HEK293 (cell line): Measurements from ENCODE around the gene PPP1R36.

ENCODE experiments used
- CTCF ChIA-PET: fragments of 350-600 bp; formaldehyde crosslinking; extraction: SDS; loops from one replicate; lab custom pipeline; 2021; ENCODE audit warnings: antibody characterized with exemption; lab: Yijun Ruan, JAX
- POLR2A ChIA-PET: fragments of 300-600 bp; formaldehyde crosslinking; extraction: SDS; loops from one replicate; lab custom pipeline; 2020; ENCODE audit warnings: antibody characterized with exemption, inconsistent platforms; lab: Yijun Ruan, JAX
- H3K27ac ChIP-seq: fragments of 200-500 bp; sonication (Bioruptor generic); 2 replicates; pipeline ENCODE4 v1.5.1; 2014; ENCODE audit warnings: low read depth, low read length, control low read depth, inconsistent platforms; ENCODE audit errors: extremely low read depth
- H3K36me3 ChIP-seq, 2 experiments: fragments of 200-500 bp in 1 of 2; sonication (Bioruptor generic) in 1 of 2; 1 replicate in 1 of 2; 2 replicates in 1 of 2; pipeline ENCODE4 v1.5.1; 2014 to 2017; ENCODE audit warnings: inconsistent platforms in 2 of 2, low read length in 2 of 2; ENCODE audit not compliant: control insufficient read depth in 2 of 2, insufficient read depth in 1 of 2
- H3K4me1 ChIP-seq: fragments of 200-500 bp; sonication (Bioruptor generic); 2 replicates; pipeline ENCODE4 v1.5.1; 2014; ENCODE audit warnings: mild to moderate bottlenecking, low read length, inconsistent platforms; ENCODE audit not compliant: control insufficient read depth, insufficient read depth
- H3K4me3 ChIP-seq: 2 replicates; pipeline ENCODE4 v1.5.1; 2011; ENCODE audit warnings: low read depth, mild to moderate bottlenecking, control low read depth, low read length, moderate library complexity
- H3K9me3 ChIP-seq: fragments of 200-500 bp; sonication (Bioruptor generic); 2 replicates; pipeline ENCODE4 v1.5.1; 2014; ENCODE audit warnings: low read depth, low read length, inconsistent platforms; ENCODE audit not compliant: control insufficient read depth, insufficient read depth
- BCL11A ChIP-seq: fragments of 450-650 bp; formaldehyde crosslinking; IDR thresholded peaks from 2 replicates; pipeline ENCODE4 v1.5.1; 2016; ENCODE audit warnings: low read depth, missing biosample characterization, missing genetic modification characterization
- GFI1B ChIP-seq: fragments of 450-650 bp; formaldehyde crosslinking; IDR thresholded peaks from 2 replicates; pipeline ENCODE4 v1.5.1; 2016; ENCODE audit warnings: missing biosample characterization, missing genetic modification characterization
- OVOL3 ChIP-seq: fragments of 450-650 bp; formaldehyde crosslinking; IDR thresholded peaks from 2 replicates; pipeline ENCODE4 v1.5.1; 2016; ENCODE audit warnings: missing biosample characterization, missing genetic modification characterization
- SCRT1 ChIP-seq: fragments of 450-650 bp; formaldehyde crosslinking; IDR thresholded peaks from 2 replicates; pipeline ENCODE4 v1.5.1; 2016; ENCODE audit warnings: missing biosample characterization, missing genetic modification characterization, borderline replicate concordance
- ZBTB17 ChIP-seq: fragments of 450-650 bp; formaldehyde crosslinking; IDR thresholded peaks from 2 replicates; pipeline ENCODE4 v1.5.1; 2016; ENCODE audit warnings: missing biosample characterization, missing genetic modification characterization
- ZNF133 ChIP-seq: fragments of 450-650 bp; formaldehyde crosslinking; IDR thresholded peaks from 2 replicates; pipeline ENCODE4 v1.5.1; 2016; ENCODE audit warnings: missing biosample characterization, missing genetic modification characterization
- ZNF138 ChIP-seq: fragments of 450-650 bp; formaldehyde crosslinking; IDR thresholded peaks from 2 replicates; pipeline ENCODE4 v1.5.1; 2016; ENCODE audit warnings: missing biosample characterization, missing genetic modification characterization, borderline replicate concordance
- ZNF16 ChIP-seq: fragments of 450-650 bp; formaldehyde crosslinking; IDR thresholded peaks from 2 replicates; pipeline ENCODE4 v1.5.1; 2016; ENCODE audit warnings: low read depth, missing biosample characterization, missing genetic modification characterization
- ZNF23 ChIP-seq: fragments of 450-650 bp; formaldehyde crosslinking; IDR thresholded peaks from 2 replicates; pipeline ENCODE4 v1.5.1; 2016; ENCODE audit warnings: missing biosample characterization, missing genetic modification characterization, borderline replicate concordance
- ZNF266 ChIP-seq: fragments of 450-650 bp; formaldehyde crosslinking; IDR thresholded peaks from 2 replicates; pipeline ENCODE4 v1.5.1; 2016; ENCODE audit warnings: missing biosample characterization, missing genetic modification characterization, low read depth
- ZNF302 ChIP-seq: fragments of 450-650 bp; formaldehyde crosslinking; IDR thresholded peaks from 2 replicates; pipeline ENCODE4 v1.5.1; 2016; ENCODE audit warnings: missing biosample characterization, missing genetic modification characterization, low read depth
- ZNF335 ChIP-seq: fragments of 450-650 bp; formaldehyde crosslinking; conservative IDR thresholded peaks from 2 replicates; pipeline ENCODE4 v1.5.1; 2016; ENCODE audit warnings: missing biosample characterization, missing genetic modification characterization
- ZNF394 ChIP-seq: fragments of 450-650 bp; formaldehyde crosslinking; IDR thresholded peaks from 2 replicates; pipeline ENCODE4 v1.5.1; 2016; ENCODE audit warnings: missing biosample characterization, missing genetic modification characterization, mild to moderate bottlenecking, moderate library complexity, borderline replicate concordance
- ZNF423 ChIP-seq: fragments of 450-650 bp; formaldehyde crosslinking; IDR thresholded peaks from 2 replicates; pipeline ENCODE4 v1.5.1; 2016; ENCODE audit warnings: missing biosample characterization, missing genetic modification characterization
- ZNF560 ChIP-seq: fragments of 450-650 bp; formaldehyde crosslinking; IDR thresholded peaks from 2 replicates; pipeline ENCODE4 v1.5.1; 2017; ENCODE audit warnings: missing biosample characterization, missing genetic modification characterization, borderline replicate concordance
- ZNF596 ChIP-seq: fragments of 450-650 bp; IDR thresholded peaks from 2 replicates; pipeline ENCODE4 v1.5.0; 2018; ENCODE audit warnings: missing biosample characterization, mild to moderate bottlenecking, missing genetic modification characterization, moderate library complexity
- ZNF626 ChIP-seq: fragments of 450-650 bp; sonication (Bioruptor Pico); formaldehyde crosslinking; IDR thresholded peaks from 2 replicates; pipeline ENCODE4 v1.5.1; 2018; ENCODE audit warnings: missing biosample characterization, missing genetic modification characterization, inconsistent platforms
- ZNF629 ChIP-seq: fragments of 450-650 bp; formaldehyde crosslinking; IDR thresholded peaks from 2 replicates; pipeline ENCODE4 v1.5.1; 2017; ENCODE audit warnings: missing biosample characterization, missing genetic modification characterization
- ZNF660 ChIP-seq: fragments of 450-650 bp; IDR thresholded peaks from 2 replicates; pipeline ENCODE4 v1.5.1; 2018; ENCODE audit warnings: missing biosample characterization, mild to moderate bottlenecking, missing genetic modification characterization
- ZNF701 ChIP-seq: fragments of 450-650 bp; formaldehyde crosslinking; IDR thresholded peaks from 2 replicates; pipeline ENCODE4 v1.5.1; 2016; ENCODE audit warnings: missing biosample characterization, missing genetic modification characterization
- ZNF837 ChIP-seq: fragments of 450-650 bp; formaldehyde crosslinking; IDR thresholded peaks from 2 replicates; pipeline ENCODE4 v1.5.1; 2016; ENCODE audit warnings: missing biosample characterization, missing genetic modification characterization
- ZSCAN30 ChIP-seq: fragments of 450-650 bp; IDR thresholded peaks from 2 replicates; pipeline ENCODE4 v1.5.1; 2018; ENCODE audit warnings: missing biosample characterization, mild to moderate bottlenecking, missing genetic modification characterization, moderate library complexity
- TF ChIP-seq, protein P1 (sequence below): fragments of 450-650 bp; formaldehyde crosslinking; IDR thresholded peaks from 2 replicates; pipeline ENCODE4 v1.5.1; 2017; ENCODE audit warnings: missing biosample characterization, missing genetic modification characterization
- TF ChIP-seq, protein P2 (sequence below): fragments of 450-650 bp; formaldehyde crosslinking; IDR thresholded peaks from 2 replicates; pipeline ENCODE4 v1.5.1; 2016; ENCODE audit warnings: missing biosample characterization, missing genetic modification characterization, borderline replicate concordance
- TF ChIP-seq, protein P3 (sequence below): fragments of 450-650 bp; formaldehyde crosslinking; IDR thresholded peaks from 2 replicates; pipeline ENCODE4 v1.5.1; 2016; ENCODE audit warnings: missing biosample characterization, missing genetic modification characterization
- TF ChIP-seq, protein P4 (sequence below): fragments of 450-650 bp; formaldehyde crosslinking; IDR thresholded peaks from 2 replicates; pipeline ENCODE4 v1.5.1; 2016; ENCODE audit warnings: missing biosample characterization, missing genetic modification characterization

PPP1R36 gene

DNA sequence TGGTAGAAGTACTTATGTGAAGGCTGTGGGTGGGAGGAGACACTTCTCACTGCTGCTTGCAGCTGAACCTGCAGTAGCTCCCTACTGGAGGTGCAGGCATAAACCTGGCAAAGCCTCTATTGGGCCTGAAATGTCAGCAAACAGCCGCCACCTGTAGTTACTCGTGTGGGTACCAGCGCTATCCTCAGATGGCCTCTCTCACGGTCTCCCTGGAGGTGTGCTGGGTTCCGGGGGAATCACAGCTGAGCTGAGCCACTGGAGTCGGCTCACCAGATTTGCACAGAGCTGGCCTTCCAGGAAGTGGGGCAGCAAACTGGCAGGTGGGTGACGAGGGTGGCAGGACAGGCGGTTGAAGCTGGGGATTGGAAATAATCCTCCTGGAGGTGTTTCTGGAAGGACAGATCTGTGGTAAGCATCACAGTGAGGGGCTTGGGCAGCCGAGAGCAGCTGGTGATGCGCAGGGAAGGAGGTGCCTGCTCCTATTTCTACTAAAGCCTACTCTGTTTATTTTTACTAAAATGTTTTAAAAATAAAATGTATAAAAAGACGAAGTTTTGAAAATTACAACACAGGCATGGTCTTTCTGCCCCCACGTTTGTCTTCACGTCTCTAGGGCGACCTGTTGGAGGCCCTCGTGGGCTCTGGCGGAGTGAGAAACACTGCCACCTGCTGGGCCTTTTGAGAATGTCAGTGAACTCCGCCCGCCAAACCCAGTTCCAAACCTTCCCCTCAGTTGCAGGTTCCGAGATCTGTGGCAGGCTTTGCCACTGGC is 86.6 kb downstream of the PPP1R36 start:
- Histone ChIP-seq H3K4me1 (no peaks in the 10 kb centered on the region), H3K27ac (no peak overlapping the region), H3K4me3 (no peak overlapping the region), H3K36me3 (no peaks in the 10 kb centered on the region), H3K9me3 (no peaks in the 10 kb centered on the region)
- CTCF ChIA-PET: interaction anchor here (0.6 to 2.7 kb wide), 59 partner anchors 9 to 1099 kb away, joined by 3 to 22 read pairs (median 4); partner anchors contain the start of genes HSPA2 and ZBTB1
- POLR2A ChIA-PET: interaction anchor here (0.6 to 3.0 kb wide), 4 partner anchors 14 to 795 kb away, joined by 3 to 40 read pairs (median 4); partner anchors contain the start of genes HSPA2 and ZBTB1
- no peak for TF ChIP-seq ZBTB17 (tag by site-specific recombination)
- no peak for TF ChIP-seq ZNF23 (tag by site-specific recombination)
- TF ChIP-seq ZNF626 (tag by site-specific recombination): no peak
- no peak for TF ChIP-seq ZNF133 (tag by site-specific recombination)
- no peak for TF ChIP-seq ZNF660 (tag by site-specific recombination)
- TF ChIP-seq, protein P1, sequence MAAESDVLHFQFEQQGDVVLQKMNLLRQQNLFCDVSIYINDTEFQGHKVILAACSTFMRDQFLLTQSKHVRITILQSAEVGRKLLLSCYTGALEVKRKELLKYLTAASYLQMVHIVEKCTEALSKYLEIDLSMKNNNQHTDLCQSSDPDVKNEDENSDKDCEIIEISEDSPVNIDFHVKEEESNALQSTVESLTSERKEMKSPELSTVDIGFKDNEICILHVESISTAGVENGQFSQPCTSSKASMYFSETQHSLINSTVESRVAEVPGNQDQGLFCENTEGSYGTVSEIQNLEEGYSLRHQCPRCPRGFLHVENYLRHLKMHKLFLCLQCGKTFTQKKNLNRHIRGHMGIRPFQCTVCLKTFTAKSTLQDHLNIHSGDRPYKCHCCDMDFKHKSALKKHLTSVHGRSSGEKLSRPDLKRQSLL (tag by site-specific recombination): no peak
- TF ChIP-seq ZNF629 (tag by site-specific recombination): no peak
- no peak for TF ChIP-seq GFI1B (tag by site-specific recombination)
- no peak for TF ChIP-seq ZNF560
- TF ChIP-seq ZNF423 (tag by site-specific recombination): no peak
- 0 out of 2 replicates have a peak, but pooled peaks have one; percentile 55 for TF ChIP-seq ZNF16
- TF ChIP-seq ZNF596: no peak
- no peak for TF ChIP-seq BCL11A (tag by site-specific recombination)
- no peak for TF ChIP-seq OVOL3 (tag by site-specific recombination)
- no peak for TF ChIP-seq ZNF394 (tag by site-specific recombination)
- no peak for TF ChIP-seq ZNF138
- TF ChIP-seq, protein P2, sequence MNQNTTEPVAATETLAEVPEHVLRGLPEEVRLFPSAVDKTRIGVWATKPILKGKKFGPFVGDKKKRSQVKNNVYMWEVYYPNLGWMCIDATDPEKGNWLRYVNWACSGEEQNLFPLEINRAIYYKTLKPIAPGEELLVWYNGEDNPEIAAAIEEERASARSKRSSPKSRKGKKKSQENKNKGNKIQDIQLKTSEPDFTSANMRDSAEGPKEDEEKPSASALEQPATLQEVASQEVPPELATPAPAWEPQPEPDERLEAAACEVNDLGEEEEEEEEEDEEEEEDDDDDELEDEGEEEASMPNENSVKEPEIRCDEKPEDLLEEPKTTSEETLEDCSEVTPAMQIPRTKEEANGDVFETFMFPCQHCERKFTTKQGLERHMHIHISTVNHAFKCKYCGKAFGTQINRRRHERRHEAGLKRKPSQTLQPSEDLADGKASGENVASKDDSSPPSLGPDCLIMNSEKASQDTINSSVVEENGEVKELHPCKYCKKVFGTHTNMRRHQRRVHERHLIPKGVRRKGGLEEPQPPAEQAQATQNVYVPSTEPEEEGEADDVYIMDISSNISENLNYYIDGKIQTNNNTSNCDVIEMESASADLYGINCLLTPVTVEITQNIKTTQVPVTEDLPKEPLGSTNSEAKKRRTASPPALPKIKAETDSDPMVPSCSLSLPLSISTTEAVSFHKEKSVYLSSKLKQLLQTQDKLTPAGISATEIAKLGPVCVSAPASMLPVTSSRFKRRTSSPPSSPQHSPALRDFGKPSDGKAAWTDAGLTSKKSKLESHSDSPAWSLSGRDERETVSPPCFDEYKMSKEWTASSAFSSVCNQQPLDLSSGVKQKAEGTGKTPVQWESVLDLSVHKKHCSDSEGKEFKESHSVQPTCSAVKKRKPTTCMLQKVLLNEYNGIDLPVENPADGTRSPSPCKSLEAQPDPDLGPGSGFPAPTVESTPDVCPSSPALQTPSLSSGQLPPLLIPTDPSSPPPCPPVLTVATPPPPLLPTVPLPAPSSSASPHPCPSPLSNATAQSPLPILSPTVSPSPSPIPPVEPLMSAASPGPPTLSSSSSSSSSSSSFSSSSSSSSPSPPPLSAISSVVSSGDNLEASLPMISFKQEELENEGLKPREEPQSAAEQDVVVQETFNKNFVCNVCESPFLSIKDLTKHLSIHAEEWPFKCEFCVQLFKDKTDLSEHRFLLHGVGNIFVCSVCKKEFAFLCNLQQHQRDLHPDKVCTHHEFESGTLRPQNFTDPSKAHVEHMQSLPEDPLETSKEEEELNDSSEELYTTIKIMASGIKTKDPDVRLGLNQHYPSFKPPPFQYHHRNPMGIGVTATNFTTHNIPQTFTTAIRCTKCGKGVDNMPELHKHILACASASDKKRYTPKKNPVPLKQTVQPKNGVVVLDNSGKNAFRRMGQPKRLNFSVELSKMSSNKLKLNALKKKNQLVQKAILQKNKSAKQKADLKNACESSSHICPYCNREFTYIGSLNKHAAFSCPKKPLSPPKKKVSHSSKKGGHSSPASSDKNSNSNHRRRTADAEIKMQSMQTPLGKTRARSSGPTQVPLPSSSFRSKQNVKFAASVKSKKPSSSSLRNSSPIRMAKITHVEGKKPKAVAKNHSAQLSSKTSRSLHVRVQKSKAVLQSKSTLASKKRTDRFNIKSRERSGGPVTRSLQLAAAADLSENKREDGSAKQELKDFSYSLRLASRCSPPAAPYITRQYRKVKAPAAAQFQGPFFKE (tag by site-specific recombination): no peak
- TF ChIP-seq ZNF837 (tag by site-specific recombination): no peak
- TF ChIP-seq SCRT1 (tag by site-specific recombination): peak; percentile 76; the same call in 1 of the 2 replicates
- no peak for TF ChIP-seq ZNF302 (tag by site-specific recombination)
- TF ChIP-seq ZSCAN30 (tag by site-specific recombination): no peak
- no peak for TF ChIP-seq ZNF701
- TF ChIP-seq ZNF266: no peak
- TF ChIP-seq, protein P3, sequence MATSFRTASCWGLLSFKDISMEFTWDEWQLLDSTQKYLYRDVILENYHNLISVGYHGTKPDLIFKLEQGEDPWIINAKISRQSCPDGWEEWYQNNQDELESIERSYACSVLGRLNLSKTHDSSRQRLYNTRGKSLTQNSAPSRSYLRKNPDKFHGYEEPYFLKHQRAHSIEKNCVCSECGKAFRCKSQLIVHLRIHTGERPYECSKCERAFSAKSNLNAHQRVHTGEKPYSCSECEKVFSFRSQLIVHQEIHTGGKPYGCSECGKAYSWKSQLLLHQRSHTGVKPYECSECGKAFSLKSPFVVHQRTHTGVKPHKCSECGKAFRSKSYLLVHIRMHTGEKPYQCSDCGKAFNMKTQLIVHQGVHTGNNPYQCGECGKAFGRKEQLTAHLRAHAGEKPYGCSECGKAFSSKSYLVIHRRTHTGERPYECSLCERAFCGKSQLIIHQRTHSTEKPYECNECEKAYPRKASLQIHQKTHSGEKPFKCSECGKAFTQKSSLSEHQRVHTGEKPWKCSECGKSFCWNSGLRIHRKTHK: no peak
- TF ChIP-seq ZNF335 (tag by site-specific recombination): peak; percentile 80
- TF ChIP-seq, protein P4, sequence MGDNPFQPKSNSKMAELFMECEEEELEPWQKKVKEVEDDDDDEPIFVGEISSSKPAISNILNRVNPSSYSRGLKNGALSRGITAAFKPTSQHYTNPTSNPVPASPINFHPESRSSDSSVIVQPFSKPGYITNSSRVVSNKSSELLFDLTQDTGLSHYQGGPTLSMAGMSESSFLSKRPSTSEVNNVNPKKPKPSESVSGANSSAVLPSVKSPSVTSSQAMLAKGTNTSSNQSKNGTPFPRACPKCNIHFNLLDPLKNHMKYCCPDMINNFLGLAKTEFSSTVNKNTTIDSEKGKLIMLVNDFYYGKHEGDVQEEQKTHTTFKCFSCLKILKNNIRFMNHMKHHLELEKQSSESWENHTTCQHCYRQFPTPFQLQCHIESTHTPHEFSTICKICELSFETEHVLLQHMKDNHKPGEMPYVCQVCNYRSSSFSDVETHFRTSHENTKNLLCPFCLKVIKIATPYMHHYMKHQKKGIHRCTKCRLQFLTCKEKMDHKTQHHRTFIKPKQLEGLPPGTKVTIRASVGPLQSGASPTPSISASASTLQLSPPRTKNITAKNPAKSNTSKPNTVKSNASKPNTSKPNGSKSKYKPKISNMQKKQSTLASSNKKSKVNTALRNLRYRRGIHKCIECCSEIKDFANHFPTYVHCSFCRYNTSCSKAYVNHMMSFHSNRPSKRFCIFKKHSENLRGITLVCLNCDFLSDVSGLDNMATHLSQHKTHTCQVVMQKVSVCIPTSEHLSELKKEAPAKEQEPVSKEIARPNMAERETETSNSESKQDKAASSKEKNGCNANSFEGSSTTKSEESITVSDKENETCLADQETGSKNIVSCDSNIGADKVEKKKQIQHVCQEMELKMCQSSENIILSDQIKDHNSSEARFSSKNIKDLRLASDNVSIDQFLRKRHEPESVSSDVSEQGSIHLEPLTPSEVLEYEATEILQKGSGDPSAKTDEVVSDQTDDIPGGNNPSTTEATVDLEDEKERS (tag by site-specific recombination): no peak
